G401 (cell line): Measurements from ENCODE around the gene CHN1. TPM values are rescaled to one million over a fixed set of nuclear protein-coding genes. Genes with fewer than 3 reads are reported as not detected.

ENCODE experiments used
- DNase-seq: peaks from one replicate; pipeline ENCODE4 v3.0.0-alpha.2; 2015; ENCODE audit warnings: low spot score
- in situ Hi-C: cut with HindIII; loops from 2 replicates; pipeline ENCODE4 v1.10.0; 2016; ENCODE audit warnings: low sequenced_read_pairs, mixed read lengths
- total RNA-seq: library from RNA; depleted of rRNA; stranded (reverse); fragments of >200 nt; shearing (Covaris generic); gene quantifications from 2 replicates; pipeline ENCODE4 v1.2.3, GENCODE V29; 2014

Gene CHN1
- total RNA-seq, 1 experiment from 2014 or later: 0.34 TPM

DNA sequence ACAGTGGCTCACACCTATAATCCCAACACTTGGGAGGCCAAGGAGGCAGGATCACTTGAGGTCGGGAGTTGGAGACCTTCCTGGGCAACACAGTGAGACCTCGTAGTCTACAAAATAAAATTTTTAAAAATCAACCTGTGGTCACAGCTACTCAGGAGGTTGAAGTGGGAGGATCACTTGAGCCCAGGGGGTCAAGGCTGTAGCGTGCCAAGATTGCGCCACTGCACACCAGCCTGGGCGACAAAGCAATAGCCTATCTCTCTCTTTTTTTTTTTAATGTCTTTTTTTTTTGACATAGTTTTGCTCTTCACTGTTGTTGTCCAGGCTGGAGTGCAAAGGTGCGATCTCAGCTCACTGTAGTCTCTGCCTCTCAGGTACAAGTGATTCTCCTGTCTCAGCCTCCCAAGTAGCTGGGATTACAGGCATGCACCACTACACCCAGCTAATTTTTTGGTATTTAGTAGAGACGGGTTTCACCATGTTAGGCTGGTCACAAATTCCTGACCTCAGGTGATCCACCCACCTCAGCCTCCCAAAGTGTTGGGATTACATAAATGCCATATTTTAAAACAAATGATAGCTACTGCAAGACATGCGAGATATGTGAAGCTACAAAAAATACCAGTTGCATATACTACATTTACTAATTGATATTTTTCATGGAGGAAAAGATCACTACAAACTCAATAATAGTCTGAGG is 55.0 kb downstream of the CHN1 start:
- in situ Hi-C loops: no loop called here
- DNase-seq: no peak

DNA sequence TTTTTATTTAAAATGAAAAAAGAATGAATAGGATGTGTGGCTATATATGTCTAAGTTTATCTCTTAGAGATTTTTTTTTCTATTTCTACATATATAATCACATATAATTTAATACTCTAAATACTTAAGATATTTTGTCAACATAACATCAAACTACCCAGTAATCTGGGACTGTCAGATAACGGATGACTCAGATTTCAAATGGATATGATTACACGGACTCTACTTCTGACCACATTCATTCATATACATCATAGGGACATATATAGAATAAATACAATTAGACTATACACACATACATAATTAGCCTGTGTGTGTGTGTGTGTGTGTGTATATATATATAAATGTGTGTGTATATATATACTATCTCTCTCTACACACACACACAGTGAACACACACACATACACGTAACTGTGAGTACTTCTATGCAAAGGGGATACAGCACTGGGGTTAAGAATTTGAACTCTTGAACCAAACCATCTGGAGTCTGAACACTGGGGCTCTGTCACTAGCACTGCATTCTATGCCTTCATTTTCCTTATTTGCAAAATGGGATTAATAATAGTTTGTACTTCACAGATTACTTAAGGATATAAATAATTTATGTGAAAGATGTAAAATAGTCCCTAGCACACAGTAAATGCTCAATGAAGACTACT is 59.5 kb downstream of the CHN1 start:
- in situ Hi-C loops: no loop called here
- no peak for DNase-seq

DNA sequence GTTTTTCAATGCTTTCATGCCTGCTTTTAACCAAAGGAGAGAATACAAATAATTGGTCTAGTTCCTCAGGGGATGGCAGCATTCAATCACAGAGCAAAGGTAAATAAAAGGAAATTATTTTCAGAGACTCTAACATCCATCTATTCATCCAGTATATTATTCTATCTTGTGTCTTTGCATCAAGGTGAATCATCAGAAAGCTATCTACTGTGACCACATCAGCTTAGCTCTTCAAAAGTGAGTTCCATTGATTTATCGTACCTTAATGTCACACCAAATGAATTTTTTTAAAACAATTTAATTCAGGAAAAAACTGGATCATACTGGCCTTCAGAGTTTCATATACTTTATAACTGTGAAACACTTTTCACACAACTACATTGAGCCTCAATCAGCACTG is 66.1 kb downstream of the CHN1 start:
- in situ Hi-C loops: no loop called here

DNA sequence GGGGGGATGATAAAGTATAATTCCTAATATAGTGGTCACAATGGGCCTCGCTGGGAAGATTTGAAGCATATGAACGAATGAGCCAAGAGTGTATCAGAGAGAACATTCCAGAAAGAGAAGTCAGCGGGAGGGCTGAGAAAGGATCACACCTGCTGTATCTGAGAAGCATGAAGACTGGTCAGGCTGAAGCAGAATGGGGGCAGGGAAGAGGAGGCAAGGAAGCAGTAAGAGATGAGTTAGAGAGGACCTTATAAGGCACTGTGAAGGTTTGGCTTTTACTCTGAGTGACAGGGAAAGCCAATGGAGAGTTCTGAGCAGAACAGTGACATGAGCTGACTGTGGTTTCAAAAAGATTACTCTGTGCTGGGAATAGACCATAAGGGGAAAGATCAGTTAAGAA is 73.5 kb downstream of the CHN1 start:
- DNase-seq: no peak

More for the DNA sequence above, 66.1 kb downstream of the CHN1 start:
- no peak for DNase-seq

DNA sequence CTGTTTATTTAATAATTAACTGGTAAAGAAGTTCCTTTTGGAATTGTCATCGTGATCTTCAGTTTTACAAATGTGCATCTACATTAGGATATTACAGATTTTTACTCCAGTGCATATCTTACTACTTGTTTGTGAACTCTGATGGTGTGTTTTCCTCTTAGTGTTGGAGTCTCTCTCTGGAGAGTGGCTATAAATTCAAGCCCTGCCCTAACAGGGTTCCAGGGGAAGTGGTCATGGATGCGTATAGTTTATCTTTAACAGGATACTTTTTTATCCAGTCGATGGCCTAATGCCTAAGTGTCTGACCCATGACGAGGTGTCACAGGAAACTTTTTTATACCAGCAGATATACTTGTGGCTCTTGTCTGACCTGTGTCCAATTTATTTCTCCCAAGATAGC is 75.4 kb downstream of the CHN1 start:
- in situ Hi-C loops: no loop called here

More for the DNA sequence above, 73.5 kb downstream of the CHN1 start:
- in situ Hi-C loops: no loop called here

DNA sequence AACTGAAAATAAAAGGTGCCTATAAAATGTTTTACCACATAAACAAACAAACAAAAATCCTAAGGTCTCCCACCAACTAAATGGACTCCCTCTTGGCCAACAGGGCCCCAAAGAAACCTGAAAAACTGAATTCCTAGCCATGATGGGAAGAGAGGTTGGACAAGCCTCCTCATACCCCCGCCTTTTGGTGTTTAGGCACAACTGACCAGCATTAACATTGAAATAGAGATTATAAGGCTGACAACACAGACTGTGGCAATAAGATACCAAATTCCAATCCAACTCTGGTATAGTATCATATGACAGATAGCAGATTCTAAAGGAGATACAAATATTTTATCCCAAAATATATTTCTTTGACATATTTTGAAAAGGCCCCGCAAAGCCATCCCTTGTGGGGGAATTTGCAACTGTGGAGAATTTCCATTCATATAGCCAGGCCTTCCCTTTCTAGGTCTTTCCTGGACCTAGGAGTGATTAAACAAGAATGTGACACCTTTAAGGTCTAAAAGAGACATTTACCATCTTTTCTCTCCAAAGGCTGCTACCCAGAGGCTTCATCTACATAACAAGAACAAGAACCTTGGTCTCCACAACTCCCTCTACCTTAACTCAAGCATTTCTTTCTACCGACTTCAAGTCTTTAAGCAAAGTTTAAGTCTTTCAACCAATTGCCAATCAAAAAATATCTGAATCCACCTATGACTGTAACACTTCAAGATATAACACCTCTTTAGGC is 80.0 kb downstream of the CHN1 start:
- no peak for DNase-seq
- in situ Hi-C loops: no loop called here

More for the DNA sequence above, 75.4 kb downstream of the CHN1 start:
- DNase-seq: no peak

DNA sequence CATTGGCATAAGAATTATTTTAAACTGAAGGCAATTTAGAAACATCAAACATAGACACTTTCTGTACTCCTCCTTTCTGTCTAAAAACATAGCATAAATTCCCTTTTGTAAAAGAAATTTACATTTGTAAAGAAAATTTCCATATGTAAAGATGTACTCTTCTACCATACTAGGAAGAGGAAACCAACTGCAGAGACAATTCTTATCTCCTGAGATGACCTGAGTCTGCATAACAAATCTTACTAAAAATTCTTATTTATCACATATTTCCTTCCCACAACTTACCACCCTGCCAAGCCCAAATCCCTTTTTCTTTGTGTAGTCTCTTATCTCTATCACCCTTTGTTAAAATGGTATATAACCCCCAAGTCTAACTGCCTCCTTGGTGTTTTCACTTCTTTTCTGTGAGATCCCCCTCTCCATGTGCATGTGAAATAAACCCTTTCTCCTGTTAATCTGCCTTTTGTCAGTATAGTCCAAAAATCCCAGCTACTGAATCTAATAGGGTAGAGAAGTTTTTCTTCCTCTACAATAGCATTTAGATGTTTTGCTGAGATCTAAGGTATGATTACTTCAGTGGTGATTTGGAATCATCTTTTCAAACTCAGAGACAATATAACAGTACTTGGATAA is 81.0 kb downstream of the CHN1 start:
- in situ Hi-C loops: no loop called here
- DNase-seq: no peak

DNA sequence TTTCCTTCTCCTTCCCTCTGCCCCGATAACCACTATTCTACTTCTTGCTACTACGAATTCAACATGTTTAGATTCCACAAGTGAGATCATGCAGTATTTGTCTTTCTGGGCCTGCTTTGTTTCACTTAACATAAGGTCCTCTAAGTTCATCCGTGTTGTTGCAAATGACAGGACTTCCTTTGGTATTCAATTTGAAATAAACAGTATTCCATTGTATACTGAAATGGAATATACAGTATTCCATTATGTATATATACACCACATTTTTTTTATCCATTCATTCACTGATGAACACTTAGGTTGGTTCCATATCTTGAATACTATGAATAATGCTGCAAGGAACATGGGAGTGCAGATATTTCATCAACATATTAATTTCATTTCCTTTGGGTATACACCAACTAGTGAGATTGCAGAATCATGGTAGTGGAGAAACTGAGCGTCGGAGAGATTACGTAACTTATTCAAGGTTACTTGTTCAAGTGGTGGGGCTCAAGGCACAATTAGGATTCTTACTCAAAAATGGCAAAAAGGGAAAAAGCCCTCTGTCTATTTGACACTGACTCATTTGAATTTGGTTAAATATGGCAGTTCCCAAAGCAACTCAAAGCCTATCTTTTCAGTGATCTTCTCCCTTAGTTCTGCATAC is 85.1 kb downstream of the CHN1 start:
- no peak for DNase-seq
- in situ Hi-C loops: no loop called here

DNA sequence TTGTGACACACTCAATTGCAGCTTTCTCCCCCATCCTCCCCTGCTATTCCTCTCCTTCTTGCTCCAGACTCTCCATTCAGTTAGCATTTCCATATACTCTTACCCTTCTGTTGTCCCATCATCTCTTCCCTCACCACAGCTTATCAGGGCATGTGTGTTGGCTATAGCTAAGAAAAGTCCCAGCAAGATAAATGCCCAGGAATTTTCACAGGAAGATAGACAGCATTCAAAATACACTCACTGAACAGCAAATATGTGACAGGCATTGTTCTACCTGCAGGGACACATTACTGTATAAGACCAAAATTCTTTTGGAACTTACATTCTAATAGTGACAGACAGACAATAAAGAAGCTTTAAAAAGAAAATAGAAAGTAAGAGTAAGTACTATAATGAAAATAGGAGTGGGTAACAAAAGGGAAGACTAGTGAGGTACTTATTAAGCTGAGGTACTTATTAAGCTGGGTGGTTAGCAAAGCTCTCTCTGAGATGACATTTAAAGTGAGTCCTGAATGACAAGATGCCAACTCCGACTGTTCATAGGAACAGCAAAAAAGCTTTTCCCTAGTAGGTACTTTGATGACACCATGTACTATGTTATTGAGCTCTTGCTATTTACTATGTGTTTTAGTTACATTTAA is 86.2 kb downstream of the CHN1 start:
- in situ Hi-C loops: no loop called here
- DNase-seq: no peak

DNA sequence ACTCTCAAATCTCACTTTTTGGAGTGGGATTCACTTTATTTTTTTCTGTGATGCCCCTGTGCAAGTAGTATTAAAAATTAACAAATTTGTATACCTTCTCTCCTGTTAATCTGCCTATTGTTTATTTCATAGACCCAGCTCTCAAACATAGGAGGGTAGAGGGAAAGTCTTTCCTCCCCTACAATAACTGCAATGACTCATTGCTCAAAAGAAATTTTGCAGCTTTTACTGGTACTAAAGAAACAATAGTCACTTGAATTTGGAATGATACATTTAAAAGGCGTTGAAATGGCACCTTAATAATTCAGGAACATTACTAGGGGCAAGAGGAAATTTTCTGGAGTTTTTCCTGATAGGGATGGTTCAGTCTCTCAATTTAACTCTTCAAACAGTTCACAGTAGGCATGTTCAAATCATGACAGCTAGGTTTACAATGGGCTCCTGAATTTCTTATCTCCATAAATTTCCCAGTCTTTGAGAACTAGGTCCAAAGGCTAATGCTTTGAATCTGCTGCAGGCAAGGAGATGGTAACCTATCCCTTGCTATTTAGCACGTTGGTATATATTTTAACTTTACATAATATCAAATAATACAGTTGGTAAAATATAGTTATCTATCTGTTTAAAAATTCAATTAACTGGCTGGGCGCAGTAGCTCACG is 88.8 kb downstream of the CHN1 start:
- DNase-seq: no peak

DNA sequence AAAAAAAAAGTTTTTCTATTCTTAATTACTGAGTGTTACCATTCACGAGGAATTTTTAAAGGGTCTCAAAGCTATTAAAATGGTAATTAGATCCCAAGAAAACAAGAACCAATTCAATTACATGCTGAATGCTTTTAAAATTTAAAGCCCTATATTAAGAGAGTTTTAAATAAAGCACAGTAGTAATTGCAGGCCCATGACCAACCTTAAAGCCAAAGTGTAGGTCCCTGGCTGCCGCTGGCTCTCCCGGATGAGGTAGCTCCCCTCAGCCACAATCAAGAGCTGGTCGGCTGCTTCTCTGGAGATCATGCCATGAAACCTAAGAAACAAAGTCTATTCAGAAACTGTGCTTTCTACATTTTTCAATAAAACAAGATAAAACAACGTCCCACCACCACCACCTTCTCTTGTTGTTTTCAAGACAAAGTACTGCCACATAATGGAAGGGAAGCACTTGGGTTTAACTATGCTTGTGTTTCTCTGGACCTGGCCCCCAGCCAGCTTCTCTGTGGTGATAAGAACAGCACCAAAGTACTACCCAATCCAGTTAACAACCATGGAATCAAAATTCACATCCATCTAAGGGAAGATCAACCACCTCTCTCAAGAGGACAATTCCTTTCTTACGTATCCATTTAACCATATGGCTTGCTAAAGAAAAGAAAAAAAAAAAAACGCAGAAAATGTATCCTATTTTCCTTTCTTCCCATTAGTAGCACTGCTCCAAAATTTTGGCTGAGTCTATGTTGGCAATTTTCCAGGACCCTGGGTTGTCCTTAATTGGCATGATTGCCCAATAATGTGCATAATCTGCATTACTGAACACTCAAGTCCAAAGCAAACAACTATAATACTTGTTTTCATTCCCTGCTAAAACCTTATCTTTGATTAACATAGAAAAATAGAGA is 90.1 kb downstream of the CHN1 start:
- in situ Hi-C loops: no loop called here

More for the DNA sequence above, 88.8 kb downstream of the CHN1 start:
- in situ Hi-C loops: no loop called here

DNA sequence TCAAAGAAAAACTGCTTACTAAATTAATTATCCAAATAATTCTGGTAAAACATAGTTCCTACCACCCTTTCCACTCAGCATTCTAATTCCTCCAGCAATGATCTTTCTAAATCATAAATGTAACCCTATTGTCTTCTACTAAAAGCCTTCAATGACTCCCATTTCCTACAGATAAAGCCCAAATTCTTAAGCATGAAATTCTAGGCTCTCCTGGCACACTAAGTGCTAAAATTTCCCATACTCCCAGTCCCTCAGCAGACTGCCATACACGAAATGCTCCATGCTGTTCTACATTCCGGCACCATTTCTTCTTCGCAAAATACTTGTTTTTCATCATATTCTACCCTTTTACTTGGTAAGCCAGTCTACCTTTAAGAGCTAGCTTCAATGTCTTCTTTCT is 96.9 kb downstream of the CHN1 start:
- DNase-seq: no peak
- in situ Hi-C loops: no loop called here

More for the DNA sequence above, 90.1 kb downstream of the CHN1 start:
- peak; percentile 68 for DNase-seq

DNA sequence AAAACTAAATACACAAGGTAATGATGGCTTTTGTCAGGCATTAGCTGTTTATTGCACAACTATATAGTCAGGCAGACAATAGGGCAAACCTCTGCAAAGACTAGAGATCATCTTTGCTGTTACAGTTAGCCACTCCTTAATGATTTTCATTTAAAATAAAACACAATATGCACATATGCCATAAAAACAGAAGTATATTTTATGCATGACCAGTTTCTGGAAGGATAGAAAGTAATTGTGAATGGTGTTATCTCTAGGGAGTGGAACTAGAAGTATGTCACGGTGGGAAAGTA is 102.0 kb downstream of the CHN1 start:
- in situ Hi-C loops: no loop called here
- no peak for DNase-seq

DNA sequence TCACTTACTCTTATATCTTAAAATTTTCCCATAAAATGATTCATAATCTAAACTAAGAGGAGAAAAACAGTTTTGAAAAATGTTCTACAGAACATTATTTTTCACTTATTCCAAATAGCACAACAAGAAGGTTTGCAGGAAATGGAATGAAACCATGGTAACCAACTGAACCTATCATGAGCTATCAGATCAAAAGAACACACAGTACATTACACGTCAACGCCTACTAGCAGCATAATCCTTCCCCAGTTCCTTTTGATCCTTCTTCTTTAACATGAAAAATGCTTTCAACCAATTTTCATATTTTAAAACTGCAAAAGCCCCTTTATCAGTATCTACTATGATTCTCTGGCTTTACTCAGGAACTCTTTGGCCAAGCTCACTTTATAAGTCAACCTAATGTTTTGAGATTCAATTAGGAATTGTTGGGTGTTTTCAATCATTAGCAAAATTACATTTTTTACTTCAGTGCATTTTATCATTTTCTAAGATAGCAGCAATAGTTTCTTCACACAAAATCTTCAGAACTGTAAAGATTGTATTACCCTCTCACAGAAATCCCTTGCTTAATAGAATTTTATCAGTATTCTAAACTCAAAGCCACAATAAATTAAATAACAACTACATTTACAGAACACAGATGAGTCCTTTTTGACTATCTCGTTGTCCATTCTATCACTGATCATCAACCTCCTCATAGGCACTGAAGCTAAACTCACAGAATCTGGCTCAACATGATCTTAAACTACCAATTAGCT is 102.5 kb downstream of the CHN1 start:
- in situ Hi-C loops: no loop called here
- DNase-seq: no peak

DNA sequence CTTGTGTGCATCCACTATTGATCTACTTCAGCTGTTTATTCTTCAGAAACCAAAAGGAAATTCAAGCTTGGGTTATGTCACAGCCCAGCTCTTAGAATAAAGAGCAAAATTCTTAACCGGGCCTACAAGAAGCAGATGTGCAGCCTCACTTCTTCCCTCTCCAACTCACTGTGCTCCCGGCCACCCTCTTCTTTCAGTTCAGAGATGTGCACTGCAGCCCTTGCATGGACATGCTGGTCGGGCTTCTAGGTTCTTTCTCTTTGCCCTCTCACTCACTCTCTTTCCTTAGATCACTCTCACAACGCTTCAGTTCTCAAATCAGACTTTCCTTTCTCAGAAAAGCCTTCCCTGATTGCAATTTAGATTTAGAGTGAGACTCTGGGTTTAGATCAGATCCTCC is 104.1 kb downstream of the CHN1 start:
- in situ Hi-C loops: no loop called here
- DNase-seq: no peak

DNA sequence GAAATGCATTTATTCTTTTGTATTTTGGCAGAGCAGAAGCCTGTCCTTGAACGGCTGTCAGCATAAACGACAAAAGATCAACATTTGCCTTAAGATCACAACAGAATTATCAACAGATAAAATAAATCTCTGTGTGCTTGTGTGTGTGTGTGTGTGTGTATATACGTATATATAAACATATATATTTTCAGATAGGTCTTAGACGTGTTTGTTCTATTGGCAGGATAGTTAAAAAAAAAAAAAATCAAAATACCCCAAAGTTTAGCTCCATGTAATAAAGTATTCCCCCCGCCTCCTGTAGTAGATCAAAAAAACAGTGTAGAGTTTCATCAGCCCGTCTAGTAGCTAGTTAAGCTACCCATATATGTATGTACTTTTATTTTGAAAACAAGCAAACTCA is 107.9 kb downstream of the CHN1 start:
- DNase-seq: no peak
- in situ Hi-C loops: no loop called here

DNA sequence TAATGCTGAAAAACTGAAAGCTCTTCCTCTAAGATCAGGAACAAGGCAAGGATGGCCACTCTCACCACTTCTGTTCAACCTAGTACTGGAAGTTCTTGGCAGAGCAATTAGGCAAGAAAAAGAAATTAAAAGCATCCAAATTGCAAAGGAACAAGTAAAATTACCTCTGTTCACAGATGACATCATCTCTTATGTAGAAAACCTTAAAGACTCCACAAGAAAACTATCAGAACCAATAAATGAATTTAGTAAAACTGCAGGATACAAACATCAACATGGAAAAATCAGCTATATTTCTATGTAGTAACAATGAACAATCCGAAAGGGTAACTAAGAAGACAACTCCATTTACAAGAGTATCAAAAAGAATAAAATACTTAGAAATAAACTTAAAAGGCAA is 112.2 kb downstream of the CHN1 start:
- no peak for DNase-seq
- in situ Hi-C loops: no loop called here
